GM18502 (cell line): ENCODE measurements around the gene PHLDB2.

Source experiments
- ATAC-seq: cut with Tn5 transposase; IDR thresholded peaks from one replicate; pipeline ENCODE4 v1.9.1; 2021; ENCODE audit warnings: mild to moderate bottlenecking; ENCODE audit not compliant: unreplicated experiment, poor library complexity

PHLDB2 gene

GRCh38 chr3:111874177-111874820 is 15.2 kb downstream of the PHLDB2 start:
- ATAC-seq, result no peak

DNA sequence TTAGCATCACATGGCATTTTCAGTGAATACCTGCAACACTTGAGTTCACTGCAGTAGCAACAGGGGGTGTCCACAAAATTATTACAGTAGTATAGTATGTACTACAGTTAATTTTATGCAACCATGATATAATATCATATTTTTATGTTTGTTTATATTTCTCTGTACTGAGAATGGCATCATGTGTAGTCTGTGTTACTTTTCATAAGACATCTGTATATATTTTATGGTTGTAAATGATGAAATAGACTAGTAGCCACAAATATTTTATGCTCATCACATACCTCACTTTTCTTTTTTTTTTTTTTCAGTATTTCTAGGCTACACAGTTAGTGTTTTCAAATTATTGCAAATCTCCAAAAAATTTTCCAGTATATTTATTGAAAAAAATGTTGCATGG is 22.4 kb downstream of the PHLDB2 start:
- ATAC-seq, result no peak

DNA sequence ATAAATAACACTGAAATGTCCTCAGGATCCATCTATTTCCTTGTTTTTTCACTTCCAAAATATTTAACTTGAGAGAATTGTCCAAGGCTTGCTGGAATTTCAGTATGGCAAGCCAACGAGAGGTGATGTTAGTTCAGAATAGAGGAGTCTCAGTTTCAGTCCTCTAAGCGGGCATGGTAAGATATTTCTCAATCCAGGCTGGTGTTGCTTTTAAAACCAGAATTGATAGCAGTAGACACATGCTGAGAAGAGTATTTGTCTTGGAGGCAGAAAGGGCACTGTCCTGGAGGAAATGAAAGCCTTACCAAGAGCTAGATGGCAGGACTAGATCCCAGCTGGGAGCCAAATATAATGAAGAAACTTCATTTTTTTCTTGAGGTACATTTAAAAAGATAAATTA is 23.1 kb downstream of the PHLDB2 start:
- ATAC-seq, result no peak

DNA sequence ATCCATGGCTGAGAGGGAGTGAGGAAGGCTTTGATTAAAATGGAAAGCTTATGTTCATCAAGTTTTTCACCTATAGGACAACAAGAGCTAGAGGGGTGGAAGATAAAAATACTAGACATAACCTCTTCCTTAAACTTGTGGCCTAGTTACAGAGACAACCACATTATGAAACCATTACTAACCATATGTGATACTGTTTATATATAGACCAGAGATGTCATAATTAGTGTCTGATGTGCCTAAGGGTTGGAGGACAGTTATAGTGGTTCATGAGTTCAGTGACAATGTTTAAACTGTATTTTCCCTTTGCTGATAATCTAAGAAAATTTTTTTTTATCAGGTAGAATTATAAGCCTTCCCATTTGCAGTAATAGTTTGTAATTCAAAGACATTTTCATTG is 23.7 kb downstream of the PHLDB2 start:
- ATAC-seq, result peak; percentile 99

DNA sequence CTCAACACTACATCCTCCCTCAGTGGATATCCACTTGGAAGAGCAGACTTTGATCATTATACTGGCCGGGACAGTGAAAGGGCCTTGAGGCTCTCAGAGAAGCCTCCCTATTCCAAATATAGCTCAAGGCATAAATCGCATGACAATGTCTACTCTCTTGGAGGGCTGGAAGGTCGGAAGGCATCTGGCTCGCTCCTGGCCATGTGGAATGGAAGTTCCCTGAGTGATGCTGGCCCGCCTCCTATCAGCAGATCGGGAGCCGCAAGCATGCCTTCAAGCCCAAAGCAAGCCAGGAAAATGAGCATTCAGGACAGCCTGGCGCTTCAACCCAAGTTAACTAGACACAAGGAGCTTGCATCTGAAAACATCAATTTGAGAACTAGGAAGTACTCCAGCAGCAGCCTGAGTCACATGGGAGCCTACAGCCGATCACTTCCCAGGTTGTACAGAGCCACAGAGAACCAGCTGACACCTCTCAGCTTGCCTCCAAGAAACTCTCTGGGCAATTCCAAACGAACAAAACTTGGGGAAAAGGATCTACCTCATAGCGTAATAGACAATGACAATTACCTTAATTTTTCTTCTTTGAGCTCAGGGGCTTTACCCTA is 25.4 kb downstream of the PHLDB2 start:
- no peak for ATAC-seq

DNA sequence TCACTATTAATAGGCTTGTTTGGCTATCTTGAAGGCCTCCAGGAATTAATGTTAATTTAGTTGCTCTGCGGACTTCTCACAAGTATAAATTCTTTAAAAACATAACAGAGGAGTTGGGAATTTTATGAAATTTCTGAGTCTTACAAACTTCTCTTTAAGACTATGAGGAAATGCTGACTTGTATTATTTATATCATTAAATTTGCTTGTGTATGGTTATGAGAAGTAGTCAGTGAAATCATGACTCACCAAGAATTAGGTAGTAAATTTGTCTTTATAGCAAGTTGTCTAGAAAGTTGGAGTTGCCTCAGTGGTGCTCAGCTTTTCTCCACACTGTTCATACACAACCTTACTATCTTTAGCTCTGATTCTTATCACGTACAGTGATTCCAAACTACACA is 26.5 kb downstream of the PHLDB2 start:
- no peak for ATAC-seq

GRCh38 chr3:111890051-111890580 is 31.1 kb downstream of the PHLDB2 start:
- ATAC-seq, result no peak

DNA sequence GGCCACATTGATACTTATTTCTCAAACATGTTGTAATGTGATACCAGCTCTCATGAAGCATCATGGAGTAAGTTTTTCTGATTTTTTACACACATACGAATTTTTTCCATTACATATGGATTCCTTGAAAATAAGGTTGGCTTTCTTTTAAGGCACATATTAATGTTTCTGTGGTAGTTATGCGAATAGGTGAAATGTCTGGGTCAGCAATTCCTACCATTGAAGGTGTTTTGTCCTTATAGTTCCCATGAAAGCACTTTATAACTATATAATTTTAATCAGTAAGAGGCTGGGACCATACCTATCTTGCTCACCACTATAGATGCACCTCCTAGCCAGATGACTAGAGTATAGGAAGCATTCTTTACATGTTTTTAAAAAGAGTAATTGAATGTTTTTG is 33.0 kb downstream of the PHLDB2 start:
- ATAC-seq, result no peak

DNA sequence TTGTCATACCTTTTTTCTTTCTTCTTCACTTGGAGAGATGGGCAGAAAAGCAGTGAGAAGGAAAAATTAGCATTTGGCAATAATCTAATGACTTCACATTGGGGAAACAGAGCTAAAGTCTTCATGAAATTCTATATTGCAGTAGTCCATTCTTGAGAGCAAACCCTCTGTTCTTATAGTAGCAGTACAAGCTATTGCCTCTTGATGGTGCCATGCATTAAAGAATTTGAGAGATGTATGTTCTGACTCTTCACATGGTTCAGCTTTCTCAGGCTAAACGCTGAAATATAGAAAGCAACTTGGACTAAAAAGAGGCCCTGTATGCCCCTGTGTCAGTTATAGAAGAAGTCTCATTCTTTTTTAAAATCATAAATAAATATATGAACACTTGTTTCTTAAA is 36.0 kb downstream of the PHLDB2 start:
- no peak for ATAC-seq

GRCh38 chr3:111899966-111900365 is 40.9 kb downstream of the PHLDB2 start:
- no peak for ATAC-seq

DNA sequence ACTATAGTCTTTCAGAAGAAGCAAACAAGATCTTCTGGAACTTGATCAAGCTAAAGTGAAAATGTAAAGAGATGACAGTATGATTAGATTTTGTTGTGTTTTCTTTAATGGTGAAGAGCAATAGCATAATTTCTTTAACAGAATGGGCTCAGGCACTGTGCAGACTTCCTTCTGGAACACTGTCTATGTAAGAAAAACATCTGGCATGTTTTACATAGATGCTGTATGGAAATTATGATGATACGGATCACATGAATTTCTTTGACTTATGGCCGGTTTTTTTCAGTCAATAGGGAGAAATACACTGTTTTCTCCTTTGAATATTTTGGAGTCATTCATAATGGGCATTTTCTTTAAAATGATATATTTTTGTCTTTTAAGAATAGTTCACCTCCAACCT is 42.6 kb downstream of the PHLDB2 start:
- no peak for ATAC-seq

DNA sequence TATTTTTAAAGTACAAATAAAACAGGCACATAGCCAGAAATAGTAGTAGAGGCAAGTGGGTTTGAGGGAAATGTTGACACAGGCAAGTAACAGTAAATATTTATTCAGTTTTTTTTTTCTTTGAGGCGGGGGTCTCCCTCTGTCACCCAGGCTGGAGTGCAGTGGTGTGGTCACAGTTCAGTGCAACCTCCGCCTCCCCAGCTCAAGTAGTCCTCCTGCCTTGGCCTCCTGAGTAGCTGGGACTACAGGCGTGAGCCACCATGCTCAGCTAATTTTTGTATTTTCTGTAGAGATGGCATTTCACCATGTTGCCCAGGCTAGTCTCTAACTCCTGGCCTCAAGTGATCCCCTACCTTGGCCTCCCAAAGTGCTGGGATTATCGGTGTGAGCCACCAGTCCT is 43.5 kb downstream of the PHLDB2 start:
- ATAC-seq, result no peak

- no peak for ATAC-seq
Observed at GRCh38 chr3:111903067-111903511, 44.0 kb downstream of the PHLDB2 start.

DNA sequence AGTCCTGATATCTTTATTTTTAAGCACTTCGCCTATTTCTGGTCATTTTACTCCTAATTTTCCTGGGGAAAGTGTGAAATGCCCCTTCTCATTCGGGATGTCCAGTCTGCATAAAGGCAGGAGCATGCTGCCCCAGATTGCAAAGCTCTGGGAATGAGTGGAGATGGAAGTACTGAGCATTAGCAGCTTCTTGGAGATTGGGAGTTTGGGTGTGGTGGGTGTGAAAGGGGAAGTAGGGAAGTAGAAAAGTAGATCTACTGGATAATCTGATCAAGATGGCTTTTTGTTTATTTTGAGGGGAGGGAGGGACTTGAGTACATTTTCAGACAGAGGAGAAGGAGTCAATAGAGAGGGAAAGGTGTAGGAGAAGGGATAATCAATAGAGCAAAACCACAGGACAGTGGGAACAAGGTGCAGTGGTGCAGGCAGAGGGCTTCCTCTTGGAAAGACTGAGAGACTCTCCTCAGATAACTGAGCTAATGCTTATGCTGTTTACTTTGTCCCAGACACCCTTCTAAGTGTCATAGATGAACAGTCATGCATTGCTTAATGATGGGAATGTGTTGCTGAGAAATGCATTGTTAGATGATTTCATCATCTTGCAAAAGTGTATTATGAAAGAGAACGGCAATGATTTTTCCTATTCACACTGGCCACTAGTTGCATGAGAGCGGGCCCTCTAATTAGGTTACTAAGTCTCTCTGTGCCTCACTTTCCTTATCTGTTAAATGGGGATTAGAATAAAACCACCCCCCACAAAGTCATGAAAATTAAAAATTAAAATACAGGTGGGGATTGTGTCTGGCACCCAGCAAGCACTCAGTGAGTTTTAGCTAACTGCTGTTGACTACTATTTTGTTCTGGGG is 45.5 kb downstream of the PHLDB2 start:
- ATAC-seq, result no peak

DNA sequence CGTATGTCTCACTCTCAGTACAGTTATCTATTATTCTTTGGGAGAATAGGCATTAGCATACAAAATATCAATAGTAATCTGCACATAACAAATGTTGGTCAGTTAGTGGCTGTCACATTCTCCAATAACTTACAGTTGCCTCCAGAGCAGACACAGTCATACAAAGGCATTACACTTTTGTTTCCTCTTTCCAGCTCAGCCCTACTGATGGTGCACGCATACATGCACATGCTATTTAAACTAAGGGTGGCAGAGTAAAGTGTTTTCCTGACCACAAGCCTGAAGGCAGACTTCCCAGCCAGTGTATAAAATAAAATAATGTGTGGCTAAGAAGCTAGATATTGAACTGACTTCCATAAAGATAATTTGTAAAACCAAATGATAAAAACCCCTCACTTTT is 47.6 kb downstream of the PHLDB2 start:
- ATAC-seq, result no peak

GRCh38 chr3:111907151-111907550 is 48.1 kb downstream of the PHLDB2 start:
- ATAC-seq, result no peak

DNA sequence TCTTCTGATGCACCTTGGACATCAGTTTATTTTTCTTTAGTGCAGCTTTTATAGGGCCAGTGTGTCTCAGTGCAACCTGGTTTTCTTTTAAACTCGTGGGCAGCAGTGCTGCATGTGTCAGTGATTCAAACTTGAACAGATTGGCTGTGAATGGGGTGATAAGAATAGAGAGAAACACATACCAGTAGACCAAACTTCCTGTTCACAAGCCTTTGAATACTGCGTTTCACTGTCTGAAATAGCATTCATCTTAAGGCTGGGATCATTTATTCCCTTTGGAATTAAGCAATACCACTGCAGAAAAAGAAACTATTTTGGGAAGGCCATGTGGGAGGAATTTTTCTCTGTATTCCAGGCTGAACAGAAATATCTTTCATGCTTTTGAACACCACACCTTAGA is 51.7 kb downstream of the PHLDB2 start:
- ATAC-seq, result no peak

DNA sequence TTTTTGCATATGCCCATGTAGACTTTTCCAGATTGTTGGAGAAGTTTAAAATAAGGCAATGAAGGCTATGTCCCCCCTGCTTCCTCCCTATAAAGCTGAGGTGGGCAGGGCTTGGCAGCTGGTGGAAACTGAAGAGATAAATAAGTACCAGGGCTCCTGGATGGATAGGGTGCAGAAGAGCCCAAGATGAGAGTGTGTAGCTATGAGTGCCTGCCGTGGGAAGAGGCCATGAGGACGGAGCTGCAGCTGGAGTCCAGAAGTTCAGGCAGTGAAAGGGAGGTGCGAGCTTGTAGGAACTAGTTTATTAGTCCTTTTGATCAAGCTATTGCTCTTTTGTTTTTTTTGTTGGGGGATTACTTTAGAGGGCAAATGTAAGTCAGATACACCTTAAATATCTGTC is 52.4 kb downstream of the PHLDB2 start:
- no peak for ATAC-seq

DNA sequence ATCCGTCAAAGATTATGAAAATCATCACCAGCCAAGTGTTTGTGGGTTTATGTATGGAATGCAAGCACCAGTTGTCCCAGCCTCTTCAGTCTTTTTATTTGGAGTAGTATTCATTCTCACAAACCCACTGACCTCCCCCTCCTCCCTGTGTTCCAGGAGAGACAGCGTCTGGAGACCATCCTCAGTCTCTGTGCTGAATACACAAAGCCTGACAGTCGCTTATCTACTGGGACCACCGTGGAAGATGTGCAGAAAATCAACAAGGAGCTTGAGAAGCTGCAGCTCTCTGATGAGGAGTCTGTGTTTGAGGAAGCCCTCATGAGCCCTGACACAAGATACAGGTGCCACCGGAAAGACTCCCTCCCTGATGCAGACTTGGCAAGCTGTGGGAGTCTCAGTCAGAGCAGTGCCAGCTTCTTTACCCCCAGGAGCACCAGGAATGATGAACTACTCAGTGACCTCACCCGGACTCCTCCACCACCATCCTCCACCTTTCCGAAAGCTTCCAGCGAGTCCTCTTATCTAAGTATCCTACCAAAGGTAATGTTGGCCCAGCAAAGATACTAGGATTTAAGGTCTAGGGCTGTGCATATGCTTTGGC is 54.2 kb downstream of the PHLDB2 start:
- ATAC-seq, result no peak

DNA sequence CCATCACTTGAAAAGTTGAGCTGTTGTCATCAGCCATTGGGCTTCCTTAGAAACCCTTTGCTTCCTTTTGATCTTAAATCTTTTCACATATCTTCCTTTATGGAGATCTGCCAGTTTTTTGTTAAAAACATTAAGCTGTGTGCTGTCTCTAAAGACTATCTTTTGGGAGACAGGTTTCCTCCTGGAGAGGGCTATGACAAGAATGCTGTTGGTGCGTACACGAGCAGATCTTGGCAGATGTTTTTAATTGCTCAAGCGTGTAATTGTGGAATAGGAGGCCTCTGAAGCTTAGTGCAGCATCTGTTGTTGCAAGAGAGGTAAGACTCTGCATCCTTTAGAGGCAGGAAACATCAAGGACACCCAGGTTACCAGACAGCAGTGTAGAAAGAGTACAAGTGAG is 56.8 kb downstream of the PHLDB2 start:
- ATAC-seq, result no peak

GRCh38 chr3:111917300-111917699 is 58.2 kb downstream of the PHLDB2 start:
- no peak for ATAC-seq
